Transverse colon (tissue), 4 donors: ENCODE measurements around the gene TMEM53. TPM values are rescaled to one million over a fixed set of nuclear protein-coding genes. Genes with fewer than 3 reads are reported as not detected.

ENCODE experiments used
- DNase-seq: peaks from one replicate; pipeline ENCODE4 v3.0.0-alpha.2; 2019
- H3K27ac ChIP-seq, 4 donors: fragments of 200-600 bp; sonication (generic); 2 replicates each; pipeline ENCODE4 v1.5.1; 2016 to 2018; ENCODE audit warnings: inconsistent platforms in 4 of 4
- H3K27me3 ChIP-seq: fragments of 200-600 bp; sonication (generic); 2 replicates; pipeline ENCODE4 v1.5.1; 2017; ENCODE audit warnings: inconsistent platforms
- H3K36me3 ChIP-seq, 4 donors: fragments of 200-600 bp; sonication (generic); 2 replicates each; pipeline ENCODE4 v1.5.1; 2017 to 2019; ENCODE audit warnings: inconsistent platforms in 4 of 4
- H3K4me1 ChIP-seq, 4 donors: fragments of 200-600 bp; sonication (generic); 2 replicates each; pipeline ENCODE4 v1.5.1; 2017 to 2020; ENCODE audit warnings: inconsistent platforms in 4 of 4
- H3K4me3 ChIP-seq, 4 donors: fragments of 200-600 bp; sonication (generic); 1 replicate in 1 of 4; 2 replicates in 3 of 4; pipeline versions ENCODE4 v1.5.1 to v1.6.1; 2017 to 2019; ENCODE audit warnings: inconsistent platforms in 4 of 4
- H3K9me3 ChIP-seq, 2 donors: fragments of 200-600 bp; sonication (generic); 2 replicates each; pipeline ENCODE4 v1.5.1; 2017 to 2019; ENCODE audit warnings: inconsistent platforms in 2 of 2
- EP300 ChIP-seq: sonication (generic); formaldehyde crosslinking; IDR thresholded peaks from one replicate; pipeline ENCODE4 v1.6.1; 2017; ENCODE audit warnings: antibody characterized with exemption, low read depth
- POLR2A ChIP-seq: fragments of 450-650 bp; IDR thresholded peaks from one replicate; pipeline ENCODE4 v1.6.1; 2016; ENCODE audit warnings: antibody characterized with exemption, mild to moderate bottlenecking, moderate library complexity
- POLR2AphosphoS5 ChIP-seq, 3 donors: sonication (generic); formaldehyde crosslinking; IDR thresholded peaks; one replicate each; pipeline ENCODE4 v1.6.1; 2016; ENCODE audit warnings: antibody characterized with exemption in 3 of 3
- WGBS, 2 donors: methylation state at CpG; one replicate each; pipeline ENCODE4 v1.1.5; 2018; ENCODE audit warnings: low coverage in 1 of 2; 5-methylcytosine and 5-hydroxymethylcytosine counted together
- in situ Hi-C, 4 donors: fragments of 200-750 bp; cut with MboI; loops; one replicate each; pipeline versions ENCODE4 v1.15.0 to v1.15.1; 2017; ENCODE audit warnings: low sequenced_read_pairs in 3 of 4, low pct_ligation_motif_present in 1 of 4, low pct_unique_long_range_greater_than_20kb in 1 of 4
- intact Hi-C: fragments of 100-400 bp; cut with DNase I; formaldehyde crosslinking; loops from one replicate; pipeline ENCODE4 v1.15.1; 2023; ENCODE audit warnings: low total_unique reads
- total RNA-seq, 4 donors: library from RNA; depleted of rRNA; stranded (reverse); fragments of >200 nt; gene quantifications; one replicate each; pipeline ENCODE4 v1.1.0, GENCODE V29; 2016
- TF ChIP-seq, protein P1 (sequence below), 5 experiments: fragments of 200-600 bp in 3 of 5; fragments of 450-650 bp in 2 of 5; sonication (generic) in 3 of 5; IDR thresholded peaks; 1 replicate in 2 of 5; 2 replicates in 3 of 5; pipeline ENCODE4 v1.5.1; 2016 to 2017; ENCODE audit warnings: antibody characterized with exemption in 5 of 5, inconsistent platforms in 3 of 5, mild to moderate bottlenecking in 2 of 5, moderate library complexity in 1 of 5

TMEM53 gene
- total RNA-seq, 4 donors from 2014 or later, result 14.2 to 40.8 (median 22.9) TPM

- in situ Hi-C loops, result no loop called here
- H3K9me3 ChIP-seq, result no peaks in the 10 kb centered on the region
- intact Hi-C loops, result no loop called here
- WGBS, 2 donors, result 83 to 84% methylated on average over 2 to 4 of the region's 4 CpGs
- no peaks in the 10 kb centered on the region for H3K27me3 ChIP-seq
- H3K36me3 ChIP-seq, result no peaks in the 10 kb centered on the region
- no peak overlapping the region for H3K4me3 ChIP-seq
- DNase-seq, result no peak
- H3K4me1 ChIP-seq, result peaks cover 0 to 10% (median 2%) of the 10 kb centered on the region in 4 donors
- no peak overlapping the region for H3K27ac ChIP-seq
- TF ChIP-seq POLR2AphosphoS5 (IDR thresholded peaks at IDR 0.05), result no peak
- TF ChIP-seq, protein P1, sequence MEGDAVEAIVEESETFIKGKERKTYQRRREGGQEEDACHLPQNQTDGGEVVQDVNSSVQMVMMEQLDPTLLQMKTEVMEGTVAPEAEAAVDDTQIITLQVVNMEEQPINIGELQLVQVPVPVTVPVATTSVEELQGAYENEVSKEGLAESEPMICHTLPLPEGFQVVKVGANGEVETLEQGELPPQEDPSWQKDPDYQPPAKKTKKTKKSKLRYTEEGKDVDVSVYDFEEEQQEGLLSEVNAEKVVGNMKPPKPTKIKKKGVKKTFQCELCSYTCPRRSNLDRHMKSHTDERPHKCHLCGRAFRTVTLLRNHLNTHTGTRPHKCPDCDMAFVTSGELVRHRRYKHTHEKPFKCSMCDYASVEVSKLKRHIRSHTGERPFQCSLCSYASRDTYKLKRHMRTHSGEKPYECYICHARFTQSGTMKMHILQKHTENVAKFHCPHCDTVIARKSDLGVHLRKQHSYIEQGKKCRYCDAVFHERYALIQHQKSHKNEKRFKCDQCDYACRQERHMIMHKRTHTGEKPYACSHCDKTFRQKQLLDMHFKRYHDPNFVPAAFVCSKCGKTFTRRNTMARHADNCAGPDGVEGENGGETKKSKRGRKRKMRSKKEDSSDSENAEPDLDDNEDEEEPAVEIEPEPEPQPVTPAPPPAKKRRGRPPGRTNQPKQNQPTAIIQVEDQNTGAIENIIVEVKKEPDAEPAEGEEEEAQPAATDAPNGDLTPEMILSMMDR (IDR thresholded peaks at IDR 0.05), result no peak
These were observed 46.0 kb upstream of the TMEM53 start for GRCh38 chr1:44720281-44720680.

DNA sequence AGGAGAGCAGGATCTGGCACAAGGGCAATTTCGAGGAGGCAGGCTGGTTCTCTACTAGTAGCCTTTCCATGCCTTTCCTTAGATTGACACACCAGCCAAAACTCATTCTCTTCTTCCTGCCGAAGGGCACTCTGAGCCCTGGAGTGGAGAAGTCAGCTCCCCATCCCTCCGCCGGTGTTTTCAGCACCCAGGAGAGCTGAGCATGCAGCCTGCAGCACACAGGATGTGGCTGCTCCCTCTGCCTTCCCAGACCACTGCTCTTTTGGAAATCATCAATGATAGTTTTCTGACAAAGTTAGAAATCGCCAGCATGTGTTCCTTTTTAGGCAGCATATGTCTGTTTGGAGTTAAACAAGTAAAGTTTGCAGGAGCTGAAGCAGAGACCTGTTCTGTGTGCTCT, 45.0 kb upstream of the TMEM53 start:
- intact Hi-C loops, result no loop called here
- Histone ChIP-seq H3K27me3 (no peaks in the 10 kb centered on the region), H3K4me1 (peaks cover 0 to 17% (median 2%) of the 10 kb centered on the region in 4 donors), H3K36me3 (no peaks in the 10 kb centered on the region), H3K9me3 (no peaks in the 10 kb centered on the region), H3K4me3 (no peak overlapping the region), H3K27ac (no peak overlapping the region)
- no peak for DNase-seq
- in situ Hi-C loops, result no loop called here
- 75 to 79% methylated on average over 2 to 5 of the region's 5 CpGs for WGBS, 2 donors
- TF ChIP-seq POLR2AphosphoS5 (IDR thresholded peaks at IDR 0.05), result no peak
- no peak for TF ChIP-seq EP300
- TF ChIP-seq, protein P1 (IDR thresholded peaks at IDR 0.05), result no peak
- TF ChIP-seq POLR2A, result no peak

DNA sequence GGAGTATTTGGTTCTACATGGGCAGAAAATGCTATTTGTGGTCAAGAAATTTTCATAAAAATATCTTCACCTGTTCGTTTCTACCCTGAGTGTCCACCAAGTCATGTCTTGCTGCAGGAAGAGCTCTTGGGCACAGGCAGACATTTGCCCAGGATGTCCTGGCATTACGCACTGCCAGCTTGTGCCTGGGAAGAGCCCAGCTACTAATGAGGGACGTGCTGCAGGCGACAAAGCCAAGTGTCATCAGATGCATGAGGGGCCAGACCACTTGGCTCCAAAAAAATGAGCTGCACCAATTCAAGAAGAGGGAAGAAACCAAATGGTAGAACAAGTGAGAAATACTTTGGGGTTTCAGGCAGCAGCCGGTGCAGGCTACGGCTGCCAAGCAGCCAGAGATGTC, 43.8 kb upstream of the TMEM53 start:
- Histone ChIP-seq H3K27ac (no peak overlapping the region), H3K4me1 (peaks cover 0 to 17% (median 2%) of the 10 kb centered on the region in 4 donors), H3K27me3 (no peaks in the 10 kb centered on the region), H3K36me3 (no peaks in the 10 kb centered on the region), H3K4me3 (no peak overlapping the region), H3K9me3 (no peaks in the 10 kb centered on the region)
- intact Hi-C loops, result no loop called here
- 82% methylated on average over 6 of the region's 6 CpGs; no CpG with 5 or more reads in 1 of the 2 donors for WGBS, 2 donors
- in situ Hi-C loops, result no loop called here
- TF ChIP-seq POLR2AphosphoS5 (IDR thresholded peaks at IDR 0.05) (no peak), EP300 (no peak), POLR2A (no peak)
- TF ChIP-seq, protein P1 (IDR thresholded peaks at IDR 0.05), result no peak
- DNase-seq, result no peak

DNA sequence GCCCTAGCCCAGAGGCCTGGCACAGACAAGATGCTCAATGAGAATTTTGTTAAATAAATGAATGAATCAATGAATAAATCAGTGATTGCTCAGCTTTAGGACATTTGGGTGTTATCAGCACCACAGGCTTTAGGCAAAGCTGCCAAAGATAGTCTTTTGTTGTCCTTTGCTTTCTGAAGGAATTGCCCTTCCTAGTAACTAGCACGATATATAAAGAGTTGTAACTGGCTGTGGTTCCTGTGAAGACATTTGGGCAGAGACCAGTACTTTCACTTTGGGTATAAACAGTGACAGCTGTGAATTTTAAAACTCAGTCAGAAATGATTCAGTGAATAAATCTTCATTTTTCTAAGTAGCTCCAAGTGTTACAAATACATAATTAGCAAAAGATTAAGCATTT, 43.4 kb upstream of the TMEM53 start:
- Histone ChIP-seq H3K27ac (no peak overlapping the region), H3K9me3 (no peaks in the 10 kb centered on the region), H3K27me3 (no peaks in the 10 kb centered on the region), H3K4me3 (no peak overlapping the region), H3K4me1 (peaks cover 0 to 17% (median 2%) of the 10 kb centered on the region in 4 donors), H3K36me3 (no peaks in the 10 kb centered on the region)
- in situ Hi-C loops (no loop called here), intact Hi-C loops (no loop called here)
- 31 to 67% methylated on average over 1 of the region's 1 CpG for WGBS, 2 donors
- no peak for DNase-seq
- TF ChIP-seq POLR2AphosphoS5 (IDR thresholded peaks at IDR 0.05), result no peak
- no peak for TF ChIP-seq POLR2A
- TF ChIP-seq, protein P1 (IDR thresholded peaks at IDR 0.05), result no peak
- no peak for TF ChIP-seq EP300
